Activated naive CD4-positive, alpha-beta T cell (primary cell): ENCODE results near the gene PEX11G.
A peak's percentile ranks its signal among the peaks of the same experiment; 100 is the strongest.

Experiments used
- DNase-seq, 4 experiments: peaks; one replicate each; lab custom pipeline; 2025; lab: John Stamatoyannopoulos, UW

PEX11G gene

GRCh38 chr19:7488736-7489353 lies at the start of gene PEX11G:
PEX11G (minus strand) TSS chr19:7489035; CDS start chr19:7489010, 25 bp downstream.
- peak; percentile 73 to 88 (median 81) for DNase-seq

GRCh38 chr19:7535998-7536695 lies 47.3 kb upstream of the PEX11G start:
- no peak for DNase-seq

- peak; percentile 80 to 91 (median 86) for DNase-seq
These were observed 46.5 kb upstream of the PEX11G start, which contains the start of gene PNPLA6 for GRCh38 chr19:7535047-7535997. PNPLA6 (plus strand) TSS chr19:7535717; CDS start chr19:7535789, 72 bp downstream.

- no peak for DNase-seq
These were observed 45.8 kb upstream of the PEX11G start for GRCh38 chr19:7534531-7535046.

- peak; percentile 61 to 82 (median 68) for DNase-seq
These were observed 45.2 kb upstream of the PEX11G start for GRCh38 chr19:7533925-7534480.

GRCh38 chr19:7533281-7533885 lies 44.5 kb upstream of the PEX11G start:
- no peak for DNase-seq

- no peak for DNase-seq
These were observed 41.0 kb upstream of the PEX11G start for GRCh38 chr19:7529610-7530490.

GRCh38 chr19:7529246-7529600 lies 40.4 kb upstream of the PEX11G start:
- no peak for DNase-seq

- no peak for DNase-seq
These were observed 39.8 kb upstream of the PEX11G start for GRCh38 chr19:7528522-7529245.

GRCh38 chr19:7528192-7528519 lies 39.3 kb upstream of the PEX11G start:
- DNase-seq, result no peak

GRCh38 chr19:7527516-7528191 lies 38.8 kb upstream of the PEX11G start:
- no peak for DNase-seq

GRCh38 chr19:7526059-7526929 lies 37.5 kb upstream of the PEX11G start:
- no peak for DNase-seq

- DNase-seq, result no peak
These were observed 36.3 kb upstream of the PEX11G start for GRCh38 chr19:7524992-7525739.

GRCh38 chr19:7524523-7524922 lies 35.7 kb upstream of the PEX11G start:
- no peak for DNase-seq

GRCh38 chr19:7522923-7523667 lies 34.3 kb upstream of the PEX11G start:
- no peak for DNase-seq

- DNase-seq, result peak; percentile 97 to 99 (median 98)
These were observed 33.5 kb upstream of the PEX11G start, which contains the start of gene MCOLN1 for GRCh38 chr19:7522072-7522922. MCOLN1 (plus strand) TSS chr19:7522624; CDS start chr19:7522751, 127 bp downstream.
